Esophagus muscularis mucosa (tissue), 4 donors: Measurements from ENCODE around the gene SNX19. TPM values are rescaled to one million over a fixed set of nuclear protein-coding genes. Genes with fewer than 3 reads are reported as not detected.

Experiments used
- DNase-seq: peaks from one replicate; pipeline ENCODE4 v3.0.0-alpha.2; 2017; ENCODE audit errors: extremely low spot score
- H3K27ac ChIP-seq, 4 donors: fragments of 200-600 bp; sonication (generic); replicated peaks in 1 of 4; 1 replicate in 3 of 4; 2 replicates in 1 of 4; pipeline ENCODE4 v1.5.1; 2016 to 2019; ENCODE audit warnings: mild to moderate bottlenecking in 1 of 4
- H3K27me3 ChIP-seq, 4 donors: fragments of 200-600 bp; sonication (generic); one replicate each; pipeline versions ENCODE4 v1.5.1 to v1.6.0; 2016 to 2019
- H3K36me3 ChIP-seq, 4 donors: fragments of 200-600 bp; sonication (generic); one replicate each; pipeline ENCODE4 v1.5.1; 2016 to 2019
- H3K4me1 ChIP-seq, 4 donors: fragments of 200-600 bp; sonication (generic); one replicate each; pipeline ENCODE4 v1.5.1; 2016 to 2019
- H3K4me3 ChIP-seq, 4 donors: fragments of 200-600 bp; sonication (generic); 1 replicate in 2 of 4; 2 replicates in 2 of 4; pipeline ENCODE4 v1.5.1; 2016 to 2019; ENCODE audit warnings: mild to moderate bottlenecking in 4 of 4, moderate library complexity in 1 of 4
- H3K9me3 ChIP-seq, 4 donors: fragments of 200-600 bp; sonication (generic); 1 replicate in 3 of 4; 2 replicates in 1 of 4; pipeline ENCODE4 v1.5.1; 2016 to 2019
- EP300 ChIP-seq: sonication (generic); formaldehyde crosslinking; IDR thresholded peaks from one replicate; pipeline ENCODE4 v1.6.1; 2017; ENCODE audit warnings: antibody characterized with exemption
- POLR2A ChIP-seq: fragments of 450-650 bp; IDR thresholded peaks from one replicate; pipeline ENCODE4 v1.6.1; 2017; ENCODE audit warnings: antibody characterized with exemption, moderate library complexity, mild to moderate bottlenecking, low read depth
- POLR2AphosphoS5 ChIP-seq, 2 donors: sonication (generic); formaldehyde crosslinking; IDR thresholded peaks; one replicate each; pipeline ENCODE4 v1.6.1; 2017; ENCODE audit warnings: antibody characterized with exemption in 2 of 2
- WGBS: methylation state at CpG from one replicate; pipeline ENCODE4 v1.1.5; 2018; 5-methylcytosine and 5-hydroxymethylcytosine counted together
- intact Hi-C: fragments of 100-400 bp; cut with DNase I; formaldehyde crosslinking; loops from one replicate; pipeline ENCODE4 v1.15.1; 2023
- total RNA-seq, 4 donors: library from RNA; depleted of rRNA; stranded (reverse); fragments of >200 nt; gene quantifications; one replicate each; pipeline versions ENCODE4 v1.1.0 to v1.2.1, GENCODE V29; 2016
- TF ChIP-seq, protein P1 (sequence below), 3 experiments: fragments of 200-600 bp in 2 of 3; fragments of 450-650 bp in 1 of 3; sonication (generic) in 2 of 3; IDR thresholded peaks; one replicate each; pipeline ENCODE4 v1.5.1; 2017 to 2019; ENCODE audit warnings: antibody characterized with exemption in 3 of 3, mild to moderate bottlenecking in 2 of 3, moderate library complexity in 1 of 3

The SNX19 gene
- total RNA-seq, 4 donors from 2014 or later = 87.6 to 118 (median 95.8) TPM

DNA sequence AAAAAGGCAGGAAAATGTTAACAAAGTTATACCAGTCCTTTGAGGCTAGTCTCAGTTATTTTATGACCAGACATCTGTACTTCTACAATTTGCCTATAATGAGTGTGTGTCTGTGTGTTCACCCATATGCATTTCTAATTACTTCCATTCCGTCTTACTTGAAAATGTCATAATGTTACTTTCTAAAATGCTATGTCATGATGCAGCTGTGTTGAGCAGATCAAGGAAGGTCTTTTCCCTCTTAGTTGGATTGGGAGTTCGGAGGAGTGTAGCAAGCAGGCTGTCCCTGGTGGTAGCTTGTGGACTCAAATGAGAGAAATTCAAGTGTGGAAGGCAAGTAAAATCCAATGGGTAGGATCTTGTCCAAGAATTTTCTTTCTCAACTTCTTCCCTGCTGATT lies 3.0 kb downstream of the SNX19 start:
- intact Hi-C loops = loop anchor here (10.0 kb wide), 1 partner anchor 1018 kb away; the partner anchor contains the start of gene NFRKB
- Histone ChIP-seq H3K4me3 (no peak overlapping the region), H3K36me3 (peaks cover 16 to 68% (median 61%) of the 10 kb centered on the region in 4 donors), H3K9me3 (no peaks in the 10 kb centered on the region), H3K27ac (no peak overlapping the region), H3K4me1 (peaks cover 29 to 57% (median 49%) of the 10 kb centered on the region in 4 donors), H3K27me3 (no peaks in the 10 kb centered on the region)
- TF ChIP-seq EP300 (no peak), POLR2A (no peak), POLR2AphosphoS5 (IDR thresholded peaks at IDR 0.05) (no peak)
- TF ChIP-seq, protein P1, sequence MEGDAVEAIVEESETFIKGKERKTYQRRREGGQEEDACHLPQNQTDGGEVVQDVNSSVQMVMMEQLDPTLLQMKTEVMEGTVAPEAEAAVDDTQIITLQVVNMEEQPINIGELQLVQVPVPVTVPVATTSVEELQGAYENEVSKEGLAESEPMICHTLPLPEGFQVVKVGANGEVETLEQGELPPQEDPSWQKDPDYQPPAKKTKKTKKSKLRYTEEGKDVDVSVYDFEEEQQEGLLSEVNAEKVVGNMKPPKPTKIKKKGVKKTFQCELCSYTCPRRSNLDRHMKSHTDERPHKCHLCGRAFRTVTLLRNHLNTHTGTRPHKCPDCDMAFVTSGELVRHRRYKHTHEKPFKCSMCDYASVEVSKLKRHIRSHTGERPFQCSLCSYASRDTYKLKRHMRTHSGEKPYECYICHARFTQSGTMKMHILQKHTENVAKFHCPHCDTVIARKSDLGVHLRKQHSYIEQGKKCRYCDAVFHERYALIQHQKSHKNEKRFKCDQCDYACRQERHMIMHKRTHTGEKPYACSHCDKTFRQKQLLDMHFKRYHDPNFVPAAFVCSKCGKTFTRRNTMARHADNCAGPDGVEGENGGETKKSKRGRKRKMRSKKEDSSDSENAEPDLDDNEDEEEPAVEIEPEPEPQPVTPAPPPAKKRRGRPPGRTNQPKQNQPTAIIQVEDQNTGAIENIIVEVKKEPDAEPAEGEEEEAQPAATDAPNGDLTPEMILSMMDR (IDR thresholded peaks at IDR 0.05) = no peak
- DNase-seq = no peak
- 79% methylated on average over 2 of the region's 2 CpGs for WGBS

- H3K9me3 ChIP-seq = no peaks in the 10 kb centered on the region
- H3K4me1 ChIP-seq = peaks cover 29 to 60% (median 49%) of the 10 kb centered on the region in 4 donors
- H3K36me3 ChIP-seq = peaks cover 21 to 75% (median 68%) of the 10 kb centered on the region in 4 donors
- intact Hi-C loops = loop anchor here (10.0 kb wide), 1 partner anchor 1018 kb away; the partner anchor contains the start of gene NFRKB
- DNase-seq = peak; percentile 12
- WGBS = 92% methylated on average over 6 of the region's 6 CpGs
- TF ChIP-seq EP300 = no peak
- no peak for TF ChIP-seq POLR2A
- TF ChIP-seq, protein P1 (IDR thresholded peaks at IDR 0.05) = no peak
- TF ChIP-seq POLR2AphosphoS5 (IDR thresholded peaks at IDR 0.05) = no peak
- no peak overlapping the region for H3K27ac ChIP-seq
- H3K27me3 ChIP-seq = no peaks in the 10 kb centered on the region
- no peak overlapping the region for H3K4me3 ChIP-seq
Measured at GRCh38 chr11:130912552-130912951, 3.7 kb downstream of the SNX19 start.

DNA sequence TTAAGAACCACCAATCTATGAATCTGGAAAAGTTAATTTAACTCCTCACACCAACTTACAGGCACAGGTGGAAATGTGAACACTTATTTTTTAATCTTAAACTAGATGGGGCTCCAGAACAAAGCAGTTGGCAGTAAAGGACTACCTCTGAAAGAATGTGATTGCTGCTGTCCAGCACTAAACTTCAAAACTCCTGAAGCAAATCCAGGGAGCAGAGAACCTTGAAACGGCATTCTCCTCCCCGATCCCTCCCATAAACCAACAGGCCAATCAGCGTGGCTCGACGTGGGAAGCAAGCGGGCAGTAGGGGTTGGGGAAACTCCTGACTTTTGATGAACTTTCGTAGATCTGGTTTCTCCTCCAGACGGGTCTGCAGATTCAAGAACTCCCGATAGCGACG lies 5.0 kb downstream of the SNX19 start:
- H3K36me3 ChIP-seq = peaks cover 34 to 87% (median 80%) of the 10 kb centered on the region in 4 donors
- intact Hi-C loops = loop anchor here (10.0 kb wide), 1 partner anchor 1017 kb away; the partner anchor contains the start of gene NFRKB
- H3K4me1 ChIP-seq = peaks cover 29 to 60% (median 49%) of the 10 kb centered on the region in 4 donors
- WGBS = 95% methylated on average over 11 of the region's 11 CpGs
- no peak overlapping the region for H3K27ac ChIP-seq
- peak; percentile 26 for DNase-seq
- TF ChIP-seq EP300 (no peak), POLR2AphosphoS5 (IDR thresholded peaks at IDR 0.05) (no peak), POLR2A (no peak)
- TF ChIP-seq, protein P1 (IDR thresholded peaks at IDR 0.05) = no peak
- no peaks in the 10 kb centered on the region for H3K27me3 ChIP-seq
- H3K4me3 ChIP-seq = no peak overlapping the region
- H3K9me3 ChIP-seq = no peaks in the 10 kb centered on the region

- Histone ChIP-seq H3K4me3 (no peak overlapping the region), H3K27ac (peak overlapping the region in 1 of 4 donors; percentile 30), H3K36me3 (peaks cover 49 to 99% (median 90%) of the 10 kb centered on the region in 4 donors), H3K27me3 (no peaks in the 10 kb centered on the region), H3K4me1 (peaks cover 18 to 49% (median 38%) of the 10 kb centered on the region in 4 donors), H3K9me3 (no peaks in the 10 kb centered on the region)
- WGBS = 50% methylated on average over 1 of the region's 1 CpG
- no peak for DNase-seq
- TF ChIP-seq POLR2AphosphoS5 (IDR thresholded peaks at IDR 0.05) = no peak
- TF ChIP-seq, protein P1 (IDR thresholded peaks at IDR 0.05) = no peak
- no peak for TF ChIP-seq POLR2A
- TF ChIP-seq EP300 = no peak
- intact Hi-C loops = loop anchor here (10.0 kb wide), 1 partner anchor 1015 kb away; the partner anchor contains the start of gene NFRKB
Measured at GRCh38 chr11:130909650-130910049, 6.6 kb downstream of the SNX19 start.
